Kidney epithelial cell (primary cell): ENCODE data around the gene CCDC138. TPM values are rescaled to one million over a fixed set of nuclear protein-coding genes. Genes with fewer than 3 reads are reported as not detected.

Source experiments
- DNase-seq: peaks from one replicate; pipeline ENCODE4 v3.0.0-alpha.2; 2010; ENCODE audit warnings: low read depth
- H3K27me3 ChIP-seq: 2 replicates; pipeline ENCODE4 v1.6.0; 2011; ENCODE audit warnings: low read length; ENCODE audit not compliant: control insufficient read depth, insufficient read depth
- H3K36me3 ChIP-seq: 2 replicates; pipeline ENCODE4 v1.5.1; 2011; ENCODE audit warnings: low read length; ENCODE audit not compliant: control insufficient read depth, insufficient read depth
- H3K4me3 ChIP-seq: 2 replicates; pipeline ENCODE4 v1.5.1; 2011; ENCODE audit warnings: low read depth, mild to moderate bottlenecking, control low read depth, low read length
- total RNA-seq: library from RNA; depleted of rRNA; stranded (reverse); fragments of >200 nt; gene quantifications from 2 replicates; pipeline ENCODE4 v1.2.3, GENCODE V29; 2015
- TF ChIP-seq, protein P1 (sequence below): IDR thresholded peaks from 2 replicates; pipeline ENCODE4 v1.5.1; 2011; ENCODE audit warnings: mild to moderate bottlenecking, moderate library complexity, low read length, control low read depth, inconsistent platforms; ENCODE audit not compliant: insufficient read depth, poor library complexity, severe bottlenecking

CCDC138 gene
- total RNA-seq, 1 donor from 2014 or later, result 3.7 TPM

- H3K4me3 ChIP-seq, result no peak overlapping the region
- no peak for DNase-seq
- no peaks in the 10 kb centered on the region for H3K36me3 ChIP-seq
- TF ChIP-seq, protein P1, sequence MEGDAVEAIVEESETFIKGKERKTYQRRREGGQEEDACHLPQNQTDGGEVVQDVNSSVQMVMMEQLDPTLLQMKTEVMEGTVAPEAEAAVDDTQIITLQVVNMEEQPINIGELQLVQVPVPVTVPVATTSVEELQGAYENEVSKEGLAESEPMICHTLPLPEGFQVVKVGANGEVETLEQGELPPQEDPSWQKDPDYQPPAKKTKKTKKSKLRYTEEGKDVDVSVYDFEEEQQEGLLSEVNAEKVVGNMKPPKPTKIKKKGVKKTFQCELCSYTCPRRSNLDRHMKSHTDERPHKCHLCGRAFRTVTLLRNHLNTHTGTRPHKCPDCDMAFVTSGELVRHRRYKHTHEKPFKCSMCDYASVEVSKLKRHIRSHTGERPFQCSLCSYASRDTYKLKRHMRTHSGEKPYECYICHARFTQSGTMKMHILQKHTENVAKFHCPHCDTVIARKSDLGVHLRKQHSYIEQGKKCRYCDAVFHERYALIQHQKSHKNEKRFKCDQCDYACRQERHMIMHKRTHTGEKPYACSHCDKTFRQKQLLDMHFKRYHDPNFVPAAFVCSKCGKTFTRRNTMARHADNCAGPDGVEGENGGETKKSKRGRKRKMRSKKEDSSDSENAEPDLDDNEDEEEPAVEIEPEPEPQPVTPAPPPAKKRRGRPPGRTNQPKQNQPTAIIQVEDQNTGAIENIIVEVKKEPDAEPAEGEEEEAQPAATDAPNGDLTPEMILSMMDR, result no peak
- H3K27me3 ChIP-seq, result no peaks in the 10 kb centered on the region
Measured at GRCh38 chr2:108847000-108847399, 60.4 kb downstream of the CCDC138 start.

DNA sequence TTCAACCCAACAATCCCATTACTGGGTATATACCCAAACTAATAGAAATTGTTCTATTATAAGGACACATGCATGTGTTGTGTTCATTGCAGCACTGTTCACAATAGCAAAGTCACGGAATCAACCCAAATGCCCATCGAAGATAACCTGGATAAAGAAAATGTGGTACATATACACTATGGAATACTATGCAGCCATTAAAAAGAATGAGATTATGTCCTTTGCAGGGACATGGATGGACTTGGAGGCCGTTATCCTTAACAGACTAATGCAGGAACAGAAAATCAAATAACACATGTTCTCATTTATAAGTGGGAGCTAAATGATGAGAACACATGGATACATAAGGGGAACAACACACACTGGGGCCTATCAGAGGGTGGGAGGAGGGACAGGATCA is 65.8 kb downstream of the CCDC138 start:
- Histone ChIP-seq H3K4me3 (no peak overlapping the region), H3K36me3 (no peaks in the 10 kb centered on the region), H3K27me3 (no peaks in the 10 kb centered on the region)
- TF ChIP-seq, protein P1, result no peak
- no peak for DNase-seq

GRCh38 chr2:108853421-108853820 is 66.8 kb downstream of the CCDC138 start:
- no peaks in the 10 kb centered on the region for H3K27me3 ChIP-seq
- H3K4me3 ChIP-seq, result no peak overlapping the region
- no peaks in the 10 kb centered on the region for H3K36me3 ChIP-seq
- DNase-seq, result no peak
- TF ChIP-seq, protein P1, result no peak

DNA sequence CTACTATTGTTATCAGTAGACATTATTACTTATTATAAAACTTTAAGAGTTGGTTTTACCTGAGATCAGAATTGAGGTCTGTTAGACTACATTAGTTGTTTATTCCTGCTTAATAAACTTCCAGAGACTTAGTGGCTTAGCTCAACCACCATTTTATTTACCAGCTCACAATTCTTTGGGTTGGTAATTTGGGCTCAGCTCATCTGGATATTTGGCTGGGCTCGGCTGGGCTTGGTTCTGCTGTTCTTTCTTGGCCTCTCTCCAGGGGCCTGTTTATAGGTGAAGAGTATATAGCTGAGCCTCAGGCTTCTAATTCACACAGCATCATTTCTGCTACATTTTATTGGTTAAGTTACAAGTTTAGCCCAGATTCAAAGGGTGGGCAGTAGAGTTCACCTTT is 67.9 kb downstream of the CCDC138 start:
- no peaks in the 10 kb centered on the region for H3K27me3 ChIP-seq
- H3K36me3 ChIP-seq, result no peaks in the 10 kb centered on the region
- TF ChIP-seq, protein P1, result no peak
- H3K4me3 ChIP-seq, result no peak overlapping the region
- DNase-seq, result no peak

DNA sequence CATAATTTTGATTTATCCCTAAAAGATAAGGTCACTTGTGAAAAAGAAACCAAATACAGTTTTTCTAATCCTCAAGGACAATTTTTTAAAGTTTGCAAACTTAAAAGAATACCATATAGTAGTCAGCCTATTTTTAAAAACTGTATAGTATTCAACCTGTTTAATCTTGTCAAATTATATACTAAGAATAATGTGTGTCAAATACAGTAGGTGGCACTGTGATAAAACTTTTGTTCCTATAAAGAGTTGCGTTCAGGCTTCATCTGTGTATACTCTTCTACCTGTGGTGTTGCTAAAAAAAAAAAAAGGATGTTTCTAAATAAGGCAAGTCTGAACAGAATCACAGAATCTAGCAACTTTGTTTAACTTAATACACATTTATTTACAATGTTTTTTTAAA is 68.6 kb downstream of the CCDC138 start:
- DNase-seq, result no peak
- no peaks in the 10 kb centered on the region for H3K36me3 ChIP-seq
- H3K4me3 ChIP-seq, result no peak overlapping the region
- TF ChIP-seq, protein P1, result peak; percentile 22
- H3K27me3 ChIP-seq, result no peaks in the 10 kb centered on the region

GRCh38 chr2:108858894-108859293 is 72.3 kb downstream of the CCDC138 start:
- H3K36me3 ChIP-seq, result no peaks in the 10 kb centered on the region
- TF ChIP-seq, protein P1, result no peak
- H3K4me3 ChIP-seq, result no peak overlapping the region
- no peak for DNase-seq
- H3K27me3 ChIP-seq, result no peaks in the 10 kb centered on the region
